Right lobe of liver (tissue), 4 donors: ENCODE data around the gene HMGN4.

ENCODE experiments used
- POLR2A ChIP-seq: fragments of 450-650 bp; IDR thresholded peaks from one replicate; pipeline ENCODE4 v1.6.1; 2017; ENCODE audit warnings: antibody characterized with exemption, mild to moderate bottlenecking
- TF ChIP-seq, protein P1 (sequence below), 4 donors: fragments of 200-600 bp in 3 of 4; fragments of 450-650 bp in 1 of 4; IDR thresholded peaks; one replicate each; pipeline versions ENCODE4 v1.5.1 to v1.8.0; 2016 to 2022; ENCODE audit warnings: antibody characterized with exemption in 4 of 4, mild to moderate bottlenecking in 2 of 4
- donor health status: DM: no; HTN: no; CAD: no.
- donor health status: DM: no; HTN: no; CAD: no.
- donor health status: DM: no; HTN: yes; CAD: no.

DNA sequence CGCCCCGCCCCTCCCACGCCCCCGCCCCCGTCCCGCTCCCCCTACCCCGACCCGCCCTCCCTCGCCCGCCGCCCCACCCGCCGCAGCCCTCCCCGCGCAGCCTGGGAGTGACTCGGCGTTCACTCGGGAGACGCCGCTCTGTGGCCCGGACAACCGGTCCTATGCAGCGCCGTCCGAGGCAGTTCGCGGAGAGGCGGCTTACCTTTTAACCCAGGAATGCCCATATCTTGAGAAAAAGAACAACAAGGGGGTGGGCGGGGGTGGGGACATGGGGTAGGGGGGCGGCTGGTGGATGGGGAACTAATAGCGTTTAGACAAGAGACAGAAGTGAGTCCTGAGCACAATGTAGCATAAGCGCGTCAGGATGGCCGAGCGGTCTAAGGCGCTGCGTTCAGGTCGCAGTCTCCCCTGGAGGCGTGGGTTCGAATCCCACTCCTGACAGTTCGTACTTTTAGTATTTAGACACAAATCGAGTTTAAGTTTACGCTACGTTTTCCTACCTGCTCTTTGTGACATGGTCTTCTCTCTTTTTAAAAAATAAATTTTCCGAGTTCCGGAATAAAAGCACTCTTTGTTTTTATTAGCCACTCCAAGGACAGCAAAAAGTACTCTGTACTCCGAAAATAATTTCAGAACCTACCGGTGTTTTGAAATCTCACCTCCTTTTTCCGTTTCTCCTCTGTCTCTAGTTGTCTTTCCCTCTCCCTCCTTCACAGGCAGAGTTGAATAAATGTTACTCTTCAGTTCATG lies 17.1 kb upstream of the HMGN4 start:
- TF ChIP-seq, protein P1, sequence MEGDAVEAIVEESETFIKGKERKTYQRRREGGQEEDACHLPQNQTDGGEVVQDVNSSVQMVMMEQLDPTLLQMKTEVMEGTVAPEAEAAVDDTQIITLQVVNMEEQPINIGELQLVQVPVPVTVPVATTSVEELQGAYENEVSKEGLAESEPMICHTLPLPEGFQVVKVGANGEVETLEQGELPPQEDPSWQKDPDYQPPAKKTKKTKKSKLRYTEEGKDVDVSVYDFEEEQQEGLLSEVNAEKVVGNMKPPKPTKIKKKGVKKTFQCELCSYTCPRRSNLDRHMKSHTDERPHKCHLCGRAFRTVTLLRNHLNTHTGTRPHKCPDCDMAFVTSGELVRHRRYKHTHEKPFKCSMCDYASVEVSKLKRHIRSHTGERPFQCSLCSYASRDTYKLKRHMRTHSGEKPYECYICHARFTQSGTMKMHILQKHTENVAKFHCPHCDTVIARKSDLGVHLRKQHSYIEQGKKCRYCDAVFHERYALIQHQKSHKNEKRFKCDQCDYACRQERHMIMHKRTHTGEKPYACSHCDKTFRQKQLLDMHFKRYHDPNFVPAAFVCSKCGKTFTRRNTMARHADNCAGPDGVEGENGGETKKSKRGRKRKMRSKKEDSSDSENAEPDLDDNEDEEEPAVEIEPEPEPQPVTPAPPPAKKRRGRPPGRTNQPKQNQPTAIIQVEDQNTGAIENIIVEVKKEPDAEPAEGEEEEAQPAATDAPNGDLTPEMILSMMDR (IDR thresholded peaks at IDR 0.05) = no peak
- no peak for TF ChIP-seq POLR2A
